BJ (cell line): ENCODE measurements around the gene PHTF2. TPM values are rescaled to one million over a fixed set of nuclear protein-coding genes. Genes with fewer than 3 reads are reported as not detected.
"Not testable (repeated sequence)": the region's sequence is repeated elsewhere in the genome, so short reads cannot be mapped to it uniquely, and the experiment has no call there.

Experiments
- CTCF ChIA-PET: fragments of 350-600 bp; formaldehyde crosslinking; extraction: SDS; loops from one replicate; lab custom pipeline; 2021; ENCODE audit warnings: antibody characterized with exemption, inconsistent platforms; lab: Yijun Ruan, JAX
- POLR2A ChIA-PET: fragments of 300-600 bp; sonication (Branson Sonifier 250); formaldehyde crosslinking; extraction: SDS; loops from one replicate; lab custom pipeline; 2021; ENCODE audit warnings: antibody characterized with exemption; lab: Charles Lee
- DNase-seq: peaks from one replicate; pipeline ENCODE4 v3.0.0-alpha.2; 2011; ENCODE audit warnings: low read depth
- H3K27me3 ChIP-seq: 2 replicates; pipeline ENCODE4 v1.6.0; 2011; ENCODE audit warnings: low read length; ENCODE audit not compliant: control insufficient read depth, insufficient read depth
- H3K36me3 ChIP-seq: 2 replicates; pipeline ENCODE4 v1.5.1; 2011; ENCODE audit warnings: low read length; ENCODE audit not compliant: control insufficient read depth, insufficient read depth
- H3K4me3 ChIP-seq: 2 replicates; pipeline ENCODE4 v1.5.1; 2011; ENCODE audit warnings: low read depth, mild to moderate bottlenecking, control low read depth, low read length
- CTCF ChIP-seq: IDR thresholded peaks from 2 replicates; pipeline ENCODE4 v1.5.1; 2011; ENCODE audit warnings: low read depth, mild to moderate bottlenecking, control low read depth, inconsistent platforms, low read length, moderate library complexity; ENCODE audit not compliant: insufficient read depth
- polyA plus RNA-seq: library from polyadenylated mRNA; depleted of rRNA; stranded (reverse); fragments of >200 nt; gene quantifications from 2 replicates; pipeline ENCODE4 v1.2.3, GENCODE V29; 2011

Gene PHTF2
- polyA plus RNA-seq, 1 experiment: 27.8 TPM

DNA sequence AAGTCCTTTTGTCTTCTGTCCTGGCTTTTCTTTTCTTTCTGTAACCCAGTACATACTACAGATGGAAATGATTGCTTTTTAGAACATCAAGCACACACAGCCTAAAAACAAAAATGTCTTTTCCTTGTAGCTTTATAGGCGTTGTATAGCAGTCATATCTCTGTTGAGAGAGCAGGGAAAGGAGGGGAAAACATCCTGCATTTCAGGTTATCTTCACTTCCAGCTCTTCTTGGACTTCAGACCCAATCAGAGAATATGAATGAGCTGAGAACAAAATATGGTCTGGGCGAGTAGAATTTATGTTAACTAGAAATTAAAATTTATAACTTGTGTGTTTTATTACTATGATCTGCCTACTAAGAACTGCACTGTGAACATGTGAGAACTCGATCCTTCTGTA, 15.0 kb upstream of the PHTF2 start:
- Histone ChIP-seq H3K27me3 (no peaks in the 10 kb centered on the region), H3K36me3 (peaks cover 1% of the 10 kb centered on the region; the same call in 1 of the 2 replicates), H3K4me3 (no peak overlapping the region)
- ChIA-PET POLR2A (no interaction called here), CTCF (interaction anchor here (0.9 to 1.1 kb wide), 2 partner anchors 10 to 132 kb away, joined by 4 read pairs; no protein-coding TSS in a partner anchor)
- DNase-seq: no peak
- TF ChIP-seq CTCF: no peak

GRCh38 chr7:77784426-77784825, 14.1 kb upstream of the PHTF2 start:
- DNase-seq, POLR2A ChIA-PET, H3K4me3 ChIP-seq, CTCF ChIA-PET, H3K27me3 ChIP-seq, H3K36me3 ChIP-seq: not testable (repeated sequence)

- CTCF ChIA-PET: interaction anchor here (1.5 kb wide), 1 partner anchor 12 kb away, joined by 5 read pairs; the partner anchor contains the start of genes PHTF2 and TMEM60
- POLR2A ChIA-PET: interaction anchor here (0.8 kb wide), 1 partner anchor 17 kb away, joined by 3 read pairs; no protein-coding TSS in a partner anchor
- H3K4me3 ChIP-seq: no peak overlapping the region
Measured at GRCh38 chr7:77786018-77786417, 12.6 kb upstream of the PHTF2 start.

GRCh38 chr7:77786741-77787140, 11.8 kb upstream of the PHTF2 start:
- Histone ChIP-seq H3K4me3 (no peak overlapping the region), H3K27me3 (no peaks in the 10 kb centered on the region), H3K36me3 (no peaks in the 10 kb centered on the region)
- TF ChIP-seq CTCF: no peak
- CTCF ChIA-PET: interaction anchor here (1.5 kb wide), 1 partner anchor 11 kb away, joined by 5 read pairs; the partner anchor contains the start of genes PHTF2 and TMEM60
- POLR2A ChIA-PET: interaction anchor here (0.8 kb wide), 1 partner anchor 16 kb away, joined by 3 read pairs; no protein-coding TSS in a partner anchor
- no peak for DNase-seq

More at GRCh38 chr7:77786018-77786417, 12.6 kb upstream of the PHTF2 start:
- no peak for TF ChIP-seq CTCF
- DNase-seq: no peak
- Histone ChIP-seq H3K27me3 (no peaks in the 10 kb centered on the region), H3K36me3 (no peaks in the 10 kb centered on the region)

GRCh38 chr7:77788327-77788902, 10.2 kb upstream of the PHTF2 start:
- Histone ChIP-seq H3K36me3 (no peaks in the 10 kb centered on the region), H3K4me3 (no peak overlapping the region), H3K27me3 (no peaks in the 10 kb centered on the region)
- POLR2A ChIA-PET: no interaction called here
- TF ChIP-seq CTCF: no peak
- CTCF ChIA-PET: interaction anchor here (1.2 kb wide), 1 partner anchor 34 kb away, joined by 3 read pairs; no protein-coding TSS in a partner anchor
- DNase-seq: no peak

DNA sequence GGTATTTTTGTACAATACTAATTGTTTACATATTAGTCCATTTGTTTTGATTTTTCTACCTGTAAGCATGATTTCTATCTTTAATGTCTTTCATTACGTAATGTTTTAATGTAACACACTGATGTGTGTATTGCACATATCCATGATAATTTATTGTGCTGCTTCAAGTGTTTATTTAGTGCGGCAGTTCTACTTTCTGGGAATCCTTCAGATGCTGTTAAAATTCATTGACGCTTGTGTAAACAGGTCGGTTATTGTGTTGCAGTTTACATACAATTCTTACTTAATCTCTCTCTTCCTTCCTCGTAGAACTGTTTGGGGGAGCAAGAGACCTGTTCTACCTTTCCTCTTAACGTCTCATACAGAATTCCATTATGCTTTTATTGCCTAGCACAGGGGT, 7.2 kb upstream of the PHTF2 start:
- no peaks in the 10 kb centered on the region for H3K36me3 ChIP-seq
- TF ChIP-seq CTCF: no peak
- POLR2A ChIA-PET: no interaction called here
- no peak for DNase-seq
- H3K4me3 ChIP-seq: no peak overlapping the region
- no peaks in the 10 kb centered on the region for H3K27me3 ChIP-seq
- CTCF ChIA-PET: no interaction called here
